ENCODE measurements around the gene RAB44. TPM values are rescaled to one million over a fixed set of nuclear protein-coding genes. Genes with fewer than 3 reads are reported as not detected.

RAB44 gene
- polyA plus RNA-seq, 1 of the 3 experiments (the other 2 are of a cell fraction) = 0.12 TPM

- Histone ChIP-seq H3K4me1 (ENCODE audit: control insufficient read depth in 1 of 2, insufficient read depth in 2 of 2, low read depth in 1 of 2, low read length in 1 of 2) (peaks cover 27 to 32% of the 10 kb centered on the region in 2 experiments), H3F3A (replicated peaks; ENCODE audit: insufficient read depth) (peaks cover 17% of the 10 kb centered on the region), H3K4me2 (no peak overlapping the region), H3K9me2 (no peaks in the 10 kb centered on the region), H3K36me3 (replicated peaks in 1 of 2; ENCODE audit: control insufficient read depth in 1 of 2, insufficient read depth in 2 of 2, low read length in 1 of 2) (no peaks in the 10 kb centered on the region), H3K9ac (no peak overlapping the region), H3K27me3 (ENCODE audit: insufficient read depth) (no peaks in the 10 kb centered on the region), H3K79me2 (ENCODE audit: insufficient read depth) (peaks cover 17% of the 10 kb centered on the region), H3K27ac (ENCODE audit: low read depth in 2 of 2, low read length in 1 of 2) (no peak overlapping the region), H3K4me3 (ENCODE audit: low read depth in 2 of 2, low read length in 1 of 2) (no peak overlapping the region), H4K20me1 (ENCODE audit: insufficient read depth) (peaks cover 3% of the 10 kb centered on the region), H2AFZ (ENCODE audit: low read depth) (no peak overlapping the region), H3K9me3 (no peaks in the 10 kb centered on the region)
- no peak for TF ChIP-seq RAD21 (IDR thresholded peaks at IDR 0.05; ENCODE audit: low read length)
- TF ChIP-seq NRF1 (IDR thresholded peaks at IDR 0.05; ENCODE audit: low read depth, low read length) = no peak
- no peak for TF ChIP-seq CTCF (IDR thresholded peaks at IDR 0.05)
- TF ChIP-seq GATA2 (CRISPR knock-in tag; IDR thresholded peaks at IDR 0.05) = no peak
- TF ChIP-seq SIN3A (IDR thresholded peaks at IDR 0.05; ENCODE audit: borderline replicate concordance, low read depth, low read length) = no peak
- TF ChIP-seq MEF2A (IDR thresholded peaks at IDR 0.05; ENCODE audit: borderline replicate concordance, low read depth) = no peak
- TF ChIP-seq FOXJ3 (CRISPR knock-in tag; IDR thresholded peaks at IDR 0.05) = no peak
- no peak for TF ChIP-seq GABPA (IDR thresholded peaks at IDR 0.05; ENCODE audit: low read depth)
- no peak for TF ChIP-seq ELF1 (IDR thresholded peaks at IDR 0.05)
- no peak for TF ChIP-seq USF1 (IDR thresholded peaks at IDR 0.05; ENCODE audit: borderline replicate concordance, low read depth)
- TF ChIP-seq POLR2AphosphoS5 (IDR thresholded peaks at IDR 0.05; ENCODE audit: low read depth, low read length) = no peak
- no peak for TF ChIP-seq FOXM1 (IDR thresholded peaks at IDR 0.05; ENCODE audit: low read depth)
- TF ChIP-seq ZBTB33 (IDR thresholded peaks at IDR 0.05; ENCODE audit: borderline replicate concordance, low read depth) = no peak
- TF ChIP-seq PBX3 (IDR thresholded peaks at IDR 0.05) = no peak
- 92% methylated on average over 10 of the region's 10 CpGs for WGBS (ENCODE audit: low lambda C conversion rate)
- ChIA-PET POLR2A (no interaction called here), CTCF (interaction anchor here (0.9 to 3.1 kb wide), 4 partner anchors 11 to 85 kb away, joined by 4 to 12 read pairs (median 6); no protein-coding TSS in a partner anchor)
- no peak for DNase-seq
These were observed 23.7 kb upstream of the RAB44 start for GRCh38 chr6:36673882-36674281.

All from SK-N-SH (cell line).